Cardiac fibroblast (primary cell): Measurements from ENCODE around the gene CSTPP1.
"Not testable (repeated sequence)": the region's sequence is repeated elsewhere in the genome, so short reads cannot be mapped to it uniquely, and the experiment has no call there.

Experiments used
- DNase-seq, 2 donors: peaks; one replicate each; pipeline versions ENCODE4 v3.0.0 to v3.0.0-alpha.2; 2010; ENCODE audit warnings: low read depth in 2 of 2
- H3K4me3 ChIP-seq, 2 donors: replicated peaks in 1 of 2; 1 replicate in 1 of 2; 2 replicates in 1 of 2; pipeline ENCODE4 v1.5.1; 2011; ENCODE audit warnings: low read depth in 2 of 2, low read length in 2 of 2, mild to moderate bottlenecking in 2 of 2, moderate library complexity in 1 of 2
- TF ChIP-seq, protein P1 (sequence below): IDR thresholded peaks from one replicate; pipeline ENCODE4 v1.5.1; 2011; ENCODE audit warnings: low read depth, mild to moderate bottlenecking, low read length, inconsistent platforms

Gene CSTPP1

GRCh38 chr11:46951864-46952263 lies 15.3 kb downstream of the CSTPP1 start:
- TF ChIP-seq, protein P1, sequence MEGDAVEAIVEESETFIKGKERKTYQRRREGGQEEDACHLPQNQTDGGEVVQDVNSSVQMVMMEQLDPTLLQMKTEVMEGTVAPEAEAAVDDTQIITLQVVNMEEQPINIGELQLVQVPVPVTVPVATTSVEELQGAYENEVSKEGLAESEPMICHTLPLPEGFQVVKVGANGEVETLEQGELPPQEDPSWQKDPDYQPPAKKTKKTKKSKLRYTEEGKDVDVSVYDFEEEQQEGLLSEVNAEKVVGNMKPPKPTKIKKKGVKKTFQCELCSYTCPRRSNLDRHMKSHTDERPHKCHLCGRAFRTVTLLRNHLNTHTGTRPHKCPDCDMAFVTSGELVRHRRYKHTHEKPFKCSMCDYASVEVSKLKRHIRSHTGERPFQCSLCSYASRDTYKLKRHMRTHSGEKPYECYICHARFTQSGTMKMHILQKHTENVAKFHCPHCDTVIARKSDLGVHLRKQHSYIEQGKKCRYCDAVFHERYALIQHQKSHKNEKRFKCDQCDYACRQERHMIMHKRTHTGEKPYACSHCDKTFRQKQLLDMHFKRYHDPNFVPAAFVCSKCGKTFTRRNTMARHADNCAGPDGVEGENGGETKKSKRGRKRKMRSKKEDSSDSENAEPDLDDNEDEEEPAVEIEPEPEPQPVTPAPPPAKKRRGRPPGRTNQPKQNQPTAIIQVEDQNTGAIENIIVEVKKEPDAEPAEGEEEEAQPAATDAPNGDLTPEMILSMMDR = no peak
- DNase-seq = peak in 1 of 2 donors; percentile 33
- H3K4me3 ChIP-seq = no peak overlapping the region

- no peak for DNase-seq
- TF ChIP-seq, protein P1 = no peak
- H3K4me3 ChIP-seq = no peak overlapping the region
Measured at GRCh38 chr11:46952553-46952952, 16.0 kb downstream of the CSTPP1 start.

GRCh38 chr11:46953093-46953492 lies 16.5 kb downstream of the CSTPP1 start:
- no peak for DNase-seq
- no peak overlapping the region for H3K4me3 ChIP-seq
- TF ChIP-seq, protein P1 = no peak

GRCh38 chr11:46958777-46959176 lies 22.2 kb downstream of the CSTPP1 start:
- no peak for DNase-seq
- TF ChIP-seq, protein P1 = no peak
- no peak overlapping the region for H3K4me3 ChIP-seq

- TF ChIP-seq, protein P1 = no peak
- H3K4me3 ChIP-seq = no peak overlapping the region
- no peak for DNase-seq
Measured at GRCh38 chr11:46961041-46961440, 24.5 kb downstream of the CSTPP1 start.

DNA sequence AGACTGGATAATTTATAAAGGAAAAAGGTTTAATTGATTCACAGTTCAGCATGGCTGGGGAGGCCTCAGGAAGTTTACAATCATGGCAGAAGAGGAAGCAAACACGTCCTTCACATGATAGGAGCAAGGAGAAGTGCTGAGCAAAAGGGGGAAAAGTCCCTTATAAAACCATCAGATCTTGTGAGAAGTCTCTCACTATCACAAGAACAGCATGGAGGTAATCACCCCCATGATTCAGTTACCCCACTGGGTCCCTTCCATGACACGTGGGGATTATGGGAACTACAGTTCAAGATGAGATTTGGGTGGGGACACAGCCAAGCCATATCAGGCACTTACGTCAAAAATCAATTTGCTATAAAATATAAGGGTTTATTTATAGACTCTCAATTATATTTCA lies 25.3 kb downstream of the CSTPP1 start:
- not testable (repeated sequence) for DNase-seq, H3K4me3 ChIP-seq

- TF ChIP-seq, protein P1 = no peak
- no peak overlapping the region for H3K4me3 ChIP-seq
- no peak for DNase-seq
Measured at GRCh38 chr11:46963844-46964243, 27.3 kb downstream of the CSTPP1 start.
